ENCODE data around the gene DUSP10.

The DUSP10 gene

DNA sequence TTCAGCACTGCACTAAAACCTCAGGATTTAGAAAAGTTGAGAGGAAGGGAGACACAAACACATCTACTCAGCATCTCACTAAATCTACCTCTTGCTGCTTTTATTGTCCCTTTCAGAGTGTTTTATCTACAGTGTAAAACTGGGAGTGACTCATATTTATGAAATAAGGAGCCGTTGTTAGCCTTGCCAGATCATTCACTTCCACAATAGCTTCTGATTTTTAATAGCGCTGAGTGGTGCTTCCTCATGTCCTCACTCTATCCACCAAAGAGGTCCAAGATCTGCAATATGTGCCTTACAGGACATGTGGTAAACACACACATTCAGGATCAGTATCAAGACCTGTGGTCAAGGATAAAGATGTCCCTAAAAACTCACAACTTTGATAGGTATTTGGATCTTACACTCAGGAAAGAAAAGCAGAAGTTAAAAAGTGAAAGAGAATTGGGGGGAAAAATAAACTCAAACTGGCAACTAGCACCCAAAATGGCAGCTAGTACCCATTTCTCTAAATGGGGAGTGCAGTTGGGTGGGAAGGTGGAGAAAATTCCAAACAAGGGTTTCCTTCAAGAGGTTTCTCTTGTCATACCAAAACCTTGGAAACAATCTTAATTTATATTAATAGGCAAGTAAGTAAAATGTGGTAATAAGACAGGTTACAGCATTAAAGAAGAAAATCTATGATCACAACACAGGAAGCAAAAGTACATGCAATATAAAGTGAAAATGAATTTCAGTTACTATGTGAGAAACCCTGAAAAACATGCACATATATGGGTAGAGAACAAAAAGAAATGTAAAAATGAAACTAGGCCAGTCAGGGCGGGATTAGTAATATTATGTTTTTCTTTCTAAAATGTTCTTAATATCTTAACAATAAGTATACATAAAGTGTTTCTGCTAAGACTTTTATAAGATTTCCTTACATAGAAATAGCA, 15.9 kb downstream of the DUSP10 start:
- TF ChIP-seq FOXP2 (optimal IDR thresholded peaks at IDR 0.05; ENCODE audit: borderline replicate concordance, extremely low read depth, extremely low read length, insufficient read depth) (no peak), POLR2AphosphoS5 (IDR thresholded peaks at IDR 0.05; ENCODE audit: low read depth, low read length) (no peak), SIN3A (IDR thresholded peaks at IDR 0.05; ENCODE audit: borderline replicate concordance, insufficient read depth, low read length) (no peak), TAF1 (IDR thresholded peaks at IDR 0.05; ENCODE audit: borderline replicate concordance, insufficient read depth, low read length) (no peak), REST (IDR thresholded peaks at IDR 0.05; ENCODE audit: insufficient read depth in 1 of 2, low read depth in 2 of 2, low read length in 2 of 2) (no peak)

- TF ChIP-seq REST (IDR thresholded peaks at IDR 0.05; ENCODE audit: insufficient read depth in 1 of 2, low read depth in 2 of 2, low read length in 2 of 2): no peak
- TF ChIP-seq POLR2AphosphoS5 (IDR thresholded peaks at IDR 0.05; ENCODE audit: low read depth, low read length): no peak
- no peak for TF ChIP-seq FOXP2 (optimal IDR thresholded peaks at IDR 0.05; ENCODE audit: borderline replicate concordance, extremely low read depth, extremely low read length, insufficient read depth)
- no peak for TF ChIP-seq TAF1 (IDR thresholded peaks at IDR 0.05; ENCODE audit: borderline replicate concordance, insufficient read depth, low read length)
- no peak for TF ChIP-seq SIN3A (IDR thresholded peaks at IDR 0.05; ENCODE audit: borderline replicate concordance, insufficient read depth, low read length)
Observed at GRCh38 chr1:221724931-221725605, 16.8 kb downstream of the DUSP10 start.

DNA sequence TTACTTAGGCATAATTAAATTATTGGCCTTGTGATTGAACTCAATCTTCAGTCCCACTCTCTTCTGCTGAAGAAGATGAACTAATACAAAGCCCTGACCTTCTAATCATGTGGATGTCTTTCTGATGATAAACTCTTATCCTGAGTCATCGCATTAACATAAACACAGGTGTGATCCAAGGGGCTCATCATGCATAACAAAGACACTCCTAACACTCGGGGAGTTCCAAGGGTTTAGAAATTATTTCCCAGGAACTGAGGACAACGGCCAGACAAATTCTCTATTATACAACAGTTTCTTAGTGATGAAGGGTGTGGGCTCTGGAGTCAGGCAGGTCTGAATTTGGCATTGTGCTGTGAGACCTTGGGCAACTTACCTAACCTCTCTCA, 18.0 kb downstream of the DUSP10 start:
- TF ChIP-seq SIN3A (IDR thresholded peaks at IDR 0.05; ENCODE audit: borderline replicate concordance, insufficient read depth, low read length) (no peak), FOXP2 (optimal IDR thresholded peaks at IDR 0.05; ENCODE audit: borderline replicate concordance, extremely low read depth, extremely low read length, insufficient read depth) (no peak), REST (IDR thresholded peaks at IDR 0.05; ENCODE audit: insufficient read depth in 1 of 2, low read depth in 2 of 2, low read length in 2 of 2) (no peak)

DNA sequence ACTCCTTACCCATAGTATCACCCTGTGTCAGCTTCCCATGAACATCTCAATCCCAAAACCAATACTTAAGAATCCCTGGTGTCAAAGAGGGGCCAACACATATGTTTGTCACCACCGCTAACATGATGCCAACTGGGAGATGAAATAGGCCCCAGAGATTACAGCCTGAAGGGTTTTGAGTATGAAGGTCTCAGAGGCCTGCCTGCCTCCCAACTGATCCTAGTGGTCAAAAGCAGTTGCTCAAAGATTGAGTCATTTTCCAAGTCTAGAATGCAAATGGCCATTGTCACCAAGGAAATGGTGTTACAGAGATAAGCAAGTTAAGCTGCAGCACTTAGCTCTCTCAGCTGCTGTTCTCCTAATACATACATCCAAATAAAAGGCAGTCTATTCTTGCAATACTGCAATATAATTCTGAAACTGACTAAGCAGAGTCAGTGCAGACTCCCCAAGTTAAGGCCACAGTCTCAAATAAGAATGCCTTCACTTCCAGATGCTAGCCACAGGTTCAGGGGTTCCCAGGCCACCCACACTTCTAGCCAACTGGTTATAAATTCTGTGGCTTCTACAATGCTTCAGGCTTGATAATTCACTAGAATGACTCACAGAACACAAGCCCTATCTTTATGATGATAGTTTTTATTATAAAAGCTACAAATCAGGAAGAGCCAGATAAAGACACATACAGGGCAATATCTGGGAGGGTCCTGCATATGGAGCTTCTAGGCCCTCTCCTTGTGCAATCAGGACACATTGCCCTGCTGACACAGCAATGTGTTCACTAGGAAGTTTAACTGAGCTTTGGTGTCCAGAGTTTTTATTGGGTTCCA, 18.7 kb downstream of the DUSP10 start:
- TF ChIP-seq TAF1 (IDR thresholded peaks at IDR 0.05; ENCODE audit: borderline replicate concordance, insufficient read depth, low read length): no peak
- TF ChIP-seq FOXP2 (optimal IDR thresholded peaks at IDR 0.05; ENCODE audit: borderline replicate concordance, extremely low read depth, extremely low read length, insufficient read depth): no peak
- no peak for TF ChIP-seq REST (IDR thresholded peaks at IDR 0.05; ENCODE audit: insufficient read depth in 1 of 2, low read depth in 2 of 2, low read length in 2 of 2)
- TF ChIP-seq POLR2AphosphoS5 (IDR thresholded peaks at IDR 0.05; ENCODE audit: low read depth, low read length): no peak
- no peak for TF ChIP-seq SIN3A (IDR thresholded peaks at IDR 0.05; ENCODE audit: borderline replicate concordance, insufficient read depth, low read length)
